Superior temporal gyrus (tissue), 1 donor: Measurements from ENCODE around the gene CNOT6.
"Not testable (repeated sequence)": the region's sequence is repeated elsewhere in the genome, so short reads cannot be mapped to it uniquely, and the experiment has no call there.

Experiments used
- DNase-seq: peaks from one replicate; pipeline ENCODE4 v3.0.0-alpha.2; 2016; ENCODE audit errors: extremely low spot score

CNOT6 gene

DNA sequence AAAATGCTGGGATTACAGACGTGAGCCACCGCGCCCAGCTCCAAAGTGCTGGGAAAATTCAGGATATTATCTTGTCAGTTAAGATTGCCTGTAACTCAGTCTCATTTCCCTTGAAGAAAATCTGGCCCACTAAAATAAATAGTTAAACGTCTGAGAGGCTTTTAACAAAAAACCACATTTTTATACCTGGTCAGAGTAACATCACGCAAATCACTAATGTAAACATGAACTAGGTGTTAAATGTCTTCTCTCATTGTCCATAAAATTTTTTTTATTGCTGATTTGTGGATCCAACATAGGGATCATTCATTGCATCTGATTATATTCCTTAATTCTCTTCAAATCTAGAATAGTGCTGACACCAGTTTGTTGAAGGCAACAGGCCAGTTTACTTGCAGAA is 22.3 kb downstream of the CNOT6 start:
- no peak for DNase-seq

GRCh38 chr5:180519098-180519497 is 24.9 kb downstream of the CNOT6 start:
- DNase-seq = no peak

DNA sequence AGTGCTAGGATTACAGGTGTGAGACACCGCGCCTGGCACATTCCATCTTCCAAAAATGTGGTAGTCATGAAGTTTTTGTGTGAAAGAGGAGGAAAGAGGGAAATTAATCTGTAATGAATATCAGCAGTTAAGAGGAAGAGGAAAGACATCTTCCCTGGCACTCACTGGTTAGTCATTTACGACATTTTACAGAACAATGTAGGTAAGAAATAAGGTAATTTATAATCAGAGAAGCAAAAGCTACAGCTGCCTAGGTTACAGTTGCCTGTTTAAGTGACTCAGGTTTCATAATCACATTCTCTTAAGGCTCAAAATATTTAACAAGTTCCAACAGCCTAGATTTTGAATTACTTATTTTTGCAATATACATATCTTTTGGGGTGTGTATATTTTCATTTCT is 26.9 kb downstream of the CNOT6 start:
- no peak for DNase-seq

- no peak for DNase-seq
Measured at GRCh38 chr5:180521591-180521990, 27.4 kb downstream of the CNOT6 start.

GRCh38 chr5:180522330-180522729 is 28.2 kb downstream of the CNOT6 start:
- no peak for DNase-seq

- DNase-seq = no peak
Measured at GRCh38 chr5:180523629-180524466, 29.7 kb downstream of the CNOT6 start.

DNA sequence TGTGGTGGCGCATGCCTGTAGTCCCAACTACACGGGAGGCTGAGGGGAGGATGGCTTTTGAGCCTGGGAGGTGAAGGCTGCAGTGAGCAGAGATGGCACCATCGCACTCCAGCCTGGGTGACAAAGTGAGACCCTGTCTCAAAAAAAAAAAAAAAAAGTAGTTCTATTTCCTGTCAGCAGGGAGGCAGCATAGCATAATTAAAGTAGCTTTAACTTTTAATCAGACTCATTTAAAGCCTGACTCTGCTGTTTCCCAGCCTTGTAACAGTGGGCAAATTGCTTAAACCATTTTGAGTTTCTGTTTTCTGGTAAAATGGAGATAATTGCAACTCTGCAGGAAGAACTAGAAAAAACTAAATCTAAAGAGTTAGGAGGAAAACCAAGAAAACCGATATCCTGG is 31.2 kb downstream of the CNOT6 start:
- no peak for DNase-seq

- no peak for DNase-seq
Measured at GRCh38 chr5:180526269-180526668, 32.1 kb downstream of the CNOT6 start.

DNA sequence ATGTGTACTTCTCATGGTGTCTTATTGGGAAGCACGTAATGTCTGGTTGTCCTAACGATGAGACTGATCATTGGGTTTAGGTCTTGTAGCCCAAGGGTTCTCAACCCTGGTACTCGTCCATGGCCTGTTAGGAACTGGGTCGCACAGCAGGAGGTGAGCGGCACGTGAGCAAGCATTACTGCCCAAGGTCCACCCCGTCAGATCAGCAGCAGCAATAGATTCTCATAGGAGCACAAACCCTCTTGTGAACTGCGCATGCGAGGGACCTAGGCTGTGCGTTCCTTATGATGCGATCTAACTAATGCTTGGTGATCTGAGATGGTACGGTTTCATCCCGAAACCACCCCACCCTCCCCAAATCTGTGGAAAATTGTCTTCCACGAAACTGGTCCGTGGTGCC is 33.5 kb downstream of the CNOT6 start:
- no peak for DNase-seq

GRCh38 chr5:180531036-180531585 is 36.9 kb downstream of the CNOT6 start:
- not testable (repeated sequence) for DNase-seq

DNA sequence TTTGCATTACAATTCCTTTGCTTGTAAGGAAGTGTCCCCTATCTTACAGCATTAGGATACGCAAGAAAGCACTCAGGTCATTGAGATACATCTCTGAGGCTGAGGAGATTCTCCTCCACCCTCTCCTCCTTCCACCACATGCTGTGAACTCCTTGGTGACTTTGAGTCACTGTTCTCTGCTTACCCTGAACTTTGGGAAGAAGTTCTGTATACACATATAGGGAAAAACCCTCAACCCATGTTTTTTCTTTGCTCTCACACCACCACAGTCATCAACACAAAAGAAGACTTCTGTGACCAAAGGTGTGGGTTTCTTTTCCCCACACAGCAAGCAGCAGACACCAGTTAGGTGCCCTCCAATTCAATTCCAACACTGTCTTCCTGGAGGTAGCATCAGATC is 38.1 kb downstream of the CNOT6 start:
- no peak for DNase-seq

DNA sequence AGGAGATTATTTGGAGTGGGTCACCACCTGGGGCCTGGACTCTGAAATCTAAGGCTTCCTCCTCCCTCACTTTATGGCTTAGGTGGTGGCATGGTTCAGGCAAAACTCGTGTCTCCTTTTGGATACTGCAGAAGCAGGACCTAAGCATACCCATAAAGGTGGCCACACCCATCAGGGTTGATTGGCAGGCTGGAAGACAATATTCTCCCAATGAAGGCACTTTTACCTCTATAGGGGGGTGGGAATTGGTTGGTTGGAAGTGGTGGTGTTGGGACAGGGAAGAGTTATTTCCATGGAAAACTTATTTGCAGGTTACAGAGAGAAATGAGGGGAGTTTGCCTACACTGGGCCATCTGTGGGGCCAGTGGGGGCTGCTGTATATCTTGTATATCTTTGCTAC is 39.7 kb downstream of the CNOT6 start:
- no peak for DNase-seq

- no peak for DNase-seq
Measured at GRCh38 chr5:180535573-180535972, 41.4 kb downstream of the CNOT6 start.

DNA sequence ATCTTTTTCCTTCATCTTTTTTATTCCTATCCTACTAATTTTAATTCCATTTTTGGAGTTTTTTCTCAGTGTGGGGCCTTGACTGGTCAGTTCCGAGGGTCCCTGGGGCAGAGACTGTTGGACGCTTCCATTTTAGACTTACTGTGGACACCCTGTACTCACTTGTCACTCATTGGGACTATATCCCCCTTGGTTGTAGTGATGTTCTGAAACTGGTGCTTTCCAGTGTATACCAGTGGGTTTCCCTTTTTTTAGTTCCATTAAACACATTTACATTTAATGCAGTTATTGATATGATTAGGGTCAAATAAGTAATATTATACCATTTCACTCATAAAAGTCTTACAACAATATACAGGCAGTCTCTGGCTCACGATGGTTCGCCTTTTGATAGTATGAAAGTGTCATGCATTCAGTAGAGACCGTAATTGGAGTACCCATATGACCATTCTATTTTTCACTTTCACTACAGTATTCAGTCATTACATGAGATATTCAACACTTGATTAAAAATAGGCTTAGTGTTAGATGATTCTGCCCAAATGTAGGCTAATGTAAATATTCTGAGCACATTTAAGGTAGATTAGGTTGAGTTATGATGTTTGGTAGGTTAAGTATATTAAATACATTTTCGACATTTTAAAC is 46.0 kb downstream of the CNOT6 start:
- no peak for DNase-seq

DNA sequence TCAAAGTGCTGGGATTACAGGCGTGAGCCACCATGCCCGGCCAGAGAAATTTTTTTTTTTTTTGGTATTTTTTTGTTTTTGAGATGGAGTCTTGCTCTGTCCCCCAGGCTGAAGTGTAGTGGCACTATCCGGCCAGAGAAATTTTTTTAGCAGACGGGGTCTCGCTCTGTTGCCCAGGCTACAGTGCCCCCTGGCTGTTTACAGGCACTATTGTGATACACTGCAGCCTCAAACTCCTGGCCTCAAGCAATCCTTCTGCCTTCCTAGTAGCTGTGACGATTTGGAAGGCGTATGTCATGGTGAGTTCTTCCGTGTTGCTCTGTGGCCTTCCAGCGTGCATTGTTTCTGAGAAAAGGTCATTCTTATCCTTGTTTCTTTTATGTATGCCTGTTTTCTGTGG is 47.5 kb downstream of the CNOT6 start:
- no peak for DNase-seq

- DNase-seq = no peak
Measured at GRCh38 chr5:180545248-180545647, 51.1 kb downstream of the CNOT6 start.

DNA sequence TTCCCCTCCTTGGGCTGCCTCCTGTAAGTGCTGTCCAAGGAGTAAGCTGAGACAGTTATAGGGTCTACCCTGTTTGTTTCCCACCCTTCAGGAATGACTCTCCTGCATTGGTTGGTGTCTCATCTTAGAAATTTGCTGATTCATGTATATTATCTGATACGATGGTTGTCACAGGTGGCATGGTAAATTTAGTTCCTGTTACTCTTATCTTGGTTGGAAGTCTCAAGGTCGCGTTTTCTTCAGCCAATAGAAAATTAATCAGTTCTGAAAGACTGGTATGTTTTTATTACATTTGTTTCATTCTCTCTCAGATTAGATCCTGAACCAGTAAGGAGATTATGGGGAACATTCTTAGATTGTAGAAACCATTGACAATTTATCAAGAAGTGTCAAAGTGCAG is 54.4 kb downstream of the CNOT6 start:
- no peak for DNase-seq

- no peak for DNase-seq
Measured at GRCh38 chr5:180553530-180553929, 59.4 kb downstream of the CNOT6 start.

DNA sequence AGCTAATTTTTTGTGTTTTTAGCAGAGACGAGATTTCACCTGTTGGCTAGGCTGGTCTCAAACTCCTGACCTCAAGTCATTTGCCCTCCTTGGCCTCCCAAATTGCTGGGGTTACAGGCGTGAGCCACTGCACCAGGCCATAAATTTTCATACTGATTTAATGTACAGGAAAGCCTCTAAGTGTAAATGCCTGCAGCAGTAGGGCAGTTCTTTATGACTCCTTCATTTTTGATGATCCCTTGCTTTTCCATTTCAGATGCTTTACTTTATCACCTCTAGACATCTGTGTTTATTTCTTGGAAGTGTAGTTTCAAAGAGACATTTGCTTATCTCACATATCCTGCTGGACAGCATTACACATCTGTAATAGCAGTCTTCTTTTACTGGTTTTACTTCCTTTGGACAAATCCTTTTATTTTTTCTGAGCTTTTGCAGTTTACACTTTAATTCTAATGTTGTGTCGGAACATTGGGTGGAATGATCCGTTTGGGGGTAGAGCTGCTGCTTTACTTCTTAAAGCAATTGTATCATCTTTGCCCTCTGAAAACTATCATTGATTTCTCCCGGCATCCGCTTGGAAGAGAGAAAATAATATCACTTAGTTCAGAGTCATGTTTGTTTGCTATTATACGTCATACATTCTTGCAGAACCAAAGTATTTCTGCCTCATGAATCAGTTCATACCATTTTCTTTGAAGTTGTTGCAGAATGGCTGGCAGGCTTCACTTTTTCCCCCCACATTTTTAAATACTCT is 61.2 kb downstream of the CNOT6 start:
- DNase-seq = no peak

GRCh38 chr5:180557217-180557809 is 63.1 kb downstream of the CNOT6 start:
- no peak for DNase-seq

DNA sequence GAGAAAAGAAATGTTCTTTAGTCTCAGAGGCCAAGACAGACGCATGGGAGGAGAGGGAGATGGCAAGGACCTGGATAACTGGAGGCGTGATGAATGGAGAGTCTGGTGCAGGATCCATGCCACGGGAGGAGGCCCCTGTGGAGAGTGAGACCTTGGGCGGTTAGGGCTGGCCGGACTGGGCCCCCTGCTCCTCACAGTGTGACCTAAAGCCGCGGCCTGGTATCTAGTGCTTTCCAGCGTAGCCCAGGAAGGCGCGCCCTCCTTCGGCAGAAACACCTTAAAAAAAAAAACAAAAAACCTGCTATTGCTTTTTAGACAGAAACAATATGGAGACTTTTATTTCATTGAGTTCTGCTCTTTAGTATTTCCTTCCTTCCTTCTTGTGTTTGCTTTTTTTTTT is 64.1 kb downstream of the CNOT6 start:
- no peak for DNase-seq

GRCh38 chr5:180563994-180564393 is 69.8 kb downstream of the CNOT6 start:
- no peak for DNase-seq
